ENCODE results near the gene FAM193B. TPM values are rescaled to one million over a fixed set of nuclear protein-coding genes. Genes with fewer than 3 reads are reported as not detected.
"Not testable (repeated sequence)": the region's sequence is repeated elsewhere in the genome, so short reads cannot be mapped to it uniquely, and the experiment has no call there.

Gene FAM193B
- total and polyA plus RNA-seq, 2 donors (not counting 1 experiment from before 2014, with no cell fraction given), result 227 to 301 TPM

GRCh38 chr5:177487144-177487543, 67.2 kb downstream of the FAM193B start:
- Mint-ChIP-seq H3K4me3 (no peak overlapping the region), H3K27me3 (no peaks in the 10 kb centered on the region), H3K27ac (no peak overlapping the region), H3K9me3 (ENCODE audit: insufficient read depth) (no peaks in the 10 kb centered on the region), H3K4me1 (no peaks in the 10 kb centered on the region)
- H3K36me3 ChIP-seq (replicated peaks in 1 of 2; ENCODE audit: control extremely low read depth in 1 of 2, control insufficient read depth in 1 of 2, extremely low read depth in 1 of 2, insufficient read depth in 2 of 2, low read length in 1 of 2), result peaks cover 0 to 8% of the 10 kb centered on the region in 2 experiments
- H3K27ac ChIP-seq (ENCODE audit: low read length in 2 of 2), result no peak overlapping the region
- DNase-seq (no peak), ATAC-seq (ENCODE audit: low read depth) (no peak)
- H2AFZ ChIP-seq (ENCODE audit: insufficient read depth, low read depth, low read length, poor library complexity, severe bottlenecking), result no peak overlapping the region
- H3K4me1 ChIP-seq (ENCODE audit: control insufficient read depth in 2 of 2, insufficient read depth in 2 of 2, low read length in 2 of 2), result no peaks in the 10 kb centered on the region
- ChIA-PET CTCF (interaction anchor here (0.6 to 2.1 kb wide), 2 partner anchors 14 to 634 kb away, joined by 3 to 11 read pairs; no protein-coding TSS in a partner anchor), POLR2A (no interaction called here)
- 99% methylated on average over 7 of the region's 8 CpGs for WGBS (ENCODE audit: insufficient coverage)
- no peak overlapping the region for H3K4me2 ChIP-seq (replicated peaks; ENCODE audit: low read depth, low read length, poor library complexity, severe bottlenecking)
- no peak overlapping the region for H3K9ac ChIP-seq (ENCODE audit: low read length)
- peaks cover 3% of the 10 kb centered on the region for H3K79me2 ChIP-seq (ENCODE audit: control insufficient read depth, insufficient read depth, low read length)
- no peaks in the 10 kb centered on the region for H3K9me3 ChIP-seq (ENCODE audit: control extremely low read depth in 1 of 3, control insufficient read depth in 2 of 3, insufficient read depth in 1 of 3, low read length in 2 of 3)
- H3K27me3 ChIP-seq (replicated peaks in 1 of 4; ENCODE audit: control extremely low read depth in 1 of 4, control insufficient read depth in 3 of 4, insufficient read depth in 4 of 4, low read length in 3 of 4), result no peaks in the 10 kb centered on the region
- intact Hi-C loops (cut with micrococcal nuclease), result no loop called here
- TF ChIP-seq CTCF (IDR thresholded peaks at IDR 0.05) (no peak), EZH2 (IDR thresholded peaks at IDR 0.05; ENCODE audit: borderline replicate concordance, insufficient read depth, low read depth, low read length, poor library complexity, severe bottlenecking) (no peak)
- H3K4me3 ChIP-seq (ENCODE audit: control extremely low read depth in 1 of 5, extremely low read depth in 1 of 5, insufficient read depth in 1 of 5, low read depth in 2 of 5, low read length in 4 of 5), result no peak overlapping the region
- no peaks in the 10 kb centered on the region for H4K20me1 ChIP-seq (ENCODE audit: control insufficient read depth, insufficient read depth, low read length, poor library complexity, severe bottlenecking)

GRCh38 chr5:177486256-177486655, 68.1 kb downstream of the FAM193B start:
- intact Hi-C loops (cut with micrococcal nuclease), result no loop called here
- H3K27me3 Mint-ChIP-seq, result no peaks in the 10 kb centered on the region
- no peak overlapping the region for H3K4me3 Mint-ChIP-seq
- Histone ChIP-seq H3K27ac (ENCODE audit: low read length in 2 of 2) (no peak overlapping the region), H2AFZ (ENCODE audit: insufficient read depth, low read depth, low read length, poor library complexity, severe bottlenecking) (no peak overlapping the region), H3K27me3 (replicated peaks in 1 of 4; ENCODE audit: control extremely low read depth in 1 of 4, control insufficient read depth in 3 of 4, insufficient read depth in 4 of 4, low read length in 3 of 4) (no peaks in the 10 kb centered on the region), H3K4me1 (ENCODE audit: control insufficient read depth in 2 of 2, insufficient read depth in 2 of 2, low read length in 2 of 2) (no peaks in the 10 kb centered on the region), H3K9ac (ENCODE audit: low read length) (no peak overlapping the region), H3K4me2 (replicated peaks; ENCODE audit: low read depth, low read length, poor library complexity, severe bottlenecking) (no peak overlapping the region), H3K9me3 (ENCODE audit: control extremely low read depth in 1 of 3, control insufficient read depth in 2 of 3, insufficient read depth in 1 of 3, low read length in 2 of 3) (no peaks in the 10 kb centered on the region), H3K36me3 (replicated peaks in 1 of 2; ENCODE audit: control extremely low read depth in 1 of 2, control insufficient read depth in 1 of 2, extremely low read depth in 1 of 2, insufficient read depth in 2 of 2, low read length in 1 of 2) (peaks cover 0 to 8% of the 10 kb centered on the region in 2 experiments), H3K79me2 (ENCODE audit: control insufficient read depth, insufficient read depth, low read length) (peaks cover 3% of the 10 kb centered on the region), H3K4me3 (ENCODE audit: control extremely low read depth in 1 of 5, extremely low read depth in 1 of 5, insufficient read depth in 1 of 5, low read depth in 2 of 5, low read length in 4 of 5) (no peak overlapping the region), H4K20me1 (ENCODE audit: control insufficient read depth, insufficient read depth, low read length, poor library complexity, severe bottlenecking) (no peaks in the 10 kb centered on the region)
- H3K9me3 Mint-ChIP-seq (ENCODE audit: insufficient read depth), result no peaks in the 10 kb centered on the region
- no peaks in the 10 kb centered on the region for H3K4me1 Mint-ChIP-seq
- H3K27ac Mint-ChIP-seq, result no peak overlapping the region
- 100% methylated on average over 3 of the region's 3 CpGs for WGBS (ENCODE audit: insufficient coverage)
- DNase-seq (no peak), ATAC-seq (ENCODE audit: low read depth) (no peak)
- CTCF ChIA-PET, result no interaction called here
- POLR2A ChIA-PET, result no interaction called here
- TF ChIP-seq CTCF (IDR thresholded peaks at IDR 0.05) (no peak), EZH2 (IDR thresholded peaks at IDR 0.05; ENCODE audit: borderline replicate concordance, insufficient read depth, low read depth, low read length, poor library complexity, severe bottlenecking) (no peak)

GRCh38 chr5:177485753-177486152, 68.6 kb downstream of the FAM193B start:
- H3K4me1 Mint-ChIP-seq; H3K4me3 ChIP-seq (ENCODE audit: control extremely low read depth in 1 of 5, extremely low read depth in 1 of 5, insufficient read depth in 1 of 5, low read depth in 2 of 5, low read length in 4 of 5); H3K9me3 Mint-ChIP-seq (ENCODE audit: insufficient read depth); H3K4me1 ChIP-seq (ENCODE audit: control insufficient read depth in 2 of 2, insufficient read depth in 2 of 2, low read length in 2 of 2); H3K36me3 ChIP-seq (replicated peaks in 1 of 2; ENCODE audit: control extremely low read depth in 1 of 2, control insufficient read depth in 1 of 2, extremely low read depth in 1 of 2, insufficient read depth in 2 of 2, low read length in 1 of 2); H3K4me3 Mint-ChIP-seq; H3K27ac ChIP-seq (ENCODE audit: low read length in 2 of 2); H3K79me2 ChIP-seq (ENCODE audit: control insufficient read depth, insufficient read depth, low read length); DNase-seq; H3K9ac ChIP-seq (ENCODE audit: low read length); ATAC-seq (ENCODE audit: low read depth); H2AFZ ChIP-seq (ENCODE audit: insufficient read depth, low read depth, low read length, poor library complexity, severe bottlenecking); H4K20me1 ChIP-seq (ENCODE audit: control insufficient read depth, insufficient read depth, low read length, poor library complexity, severe bottlenecking); H3K27me3 ChIP-seq (replicated peaks in 1 of 4; ENCODE audit: control extremely low read depth in 1 of 4, control insufficient read depth in 3 of 4, insufficient read depth in 4 of 4, low read length in 3 of 4); H3K9me3 ChIP-seq (ENCODE audit: control extremely low read depth in 1 of 3, control insufficient read depth in 2 of 3, insufficient read depth in 1 of 3, low read length in 2 of 3); POLR2A ChIA-PET; H3K4me2 ChIP-seq (replicated peaks; ENCODE audit: low read depth, low read length, poor library complexity, severe bottlenecking); intact Hi-C loops (cut with micrococcal nuclease); H3K27me3 Mint-ChIP-seq; H3K27ac Mint-ChIP-seq: not testable (repeated sequence)
- CTCF ChIA-PET, result interaction anchor here (0.7 kb wide), 1 partner anchor 1134 kb away, joined by 3 read pairs; no protein-coding TSS in a partner anchor
- WGBS (ENCODE audit: insufficient coverage), result no CpG with 5 or more reads among the region's 3 CpGs
